Measurements from ENCODE around the gene NKAIN4.

Gene NKAIN4

DNA sequence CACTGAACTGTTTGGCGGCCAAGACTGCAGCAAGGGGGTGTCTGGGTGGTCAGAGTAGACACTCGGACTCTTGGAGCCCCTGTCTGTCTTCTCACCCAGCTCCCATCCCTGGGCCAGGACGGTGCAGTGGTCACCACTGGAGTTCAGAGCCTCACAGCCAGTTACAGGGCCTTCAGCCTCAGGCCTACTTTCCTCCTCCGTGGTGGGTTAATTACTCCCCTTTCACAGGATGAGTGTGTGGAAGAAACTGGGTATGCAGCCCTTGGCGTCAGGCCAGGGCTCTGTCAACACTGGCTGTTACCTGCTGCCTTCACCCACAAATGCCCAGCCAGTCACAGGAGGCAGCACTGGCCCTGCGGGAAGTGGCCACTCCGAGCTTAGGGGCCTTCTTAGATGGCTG lies 36.6 kb downstream of the NKAIN4 start:
- no peak for DNase-seq

DNA sequence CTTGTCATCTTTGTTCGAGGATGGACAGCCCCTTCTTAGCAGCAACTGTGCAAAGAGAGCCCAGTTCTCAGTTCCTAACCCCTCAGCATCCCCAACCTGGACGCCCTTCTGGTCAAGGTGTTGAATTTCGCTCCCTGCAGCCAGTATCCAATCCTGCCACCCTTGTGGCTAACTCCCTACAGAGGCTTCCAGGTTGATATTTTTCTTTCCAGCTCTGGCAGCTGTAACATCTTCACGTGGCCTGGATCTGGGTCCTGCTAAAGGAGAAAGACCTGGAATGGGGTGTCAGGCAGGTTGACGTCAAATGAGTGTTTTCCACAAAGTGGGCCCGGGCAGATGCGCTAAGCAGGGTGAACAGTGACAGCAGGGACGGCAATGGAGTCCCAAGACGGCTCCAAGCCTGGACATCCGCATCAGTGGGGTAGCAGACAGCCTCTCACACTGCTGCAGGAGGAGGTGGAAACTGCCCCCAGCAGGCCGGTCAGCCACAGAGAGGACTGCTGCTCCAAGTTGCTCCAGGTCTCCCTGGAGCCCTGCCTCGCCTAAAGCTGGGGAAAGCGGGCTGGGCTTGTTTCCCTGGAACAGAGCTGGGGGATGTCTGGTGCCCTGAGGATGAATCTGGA lies 37.3 kb downstream of the NKAIN4 start:
- DNase-seq: no peak

DNA sequence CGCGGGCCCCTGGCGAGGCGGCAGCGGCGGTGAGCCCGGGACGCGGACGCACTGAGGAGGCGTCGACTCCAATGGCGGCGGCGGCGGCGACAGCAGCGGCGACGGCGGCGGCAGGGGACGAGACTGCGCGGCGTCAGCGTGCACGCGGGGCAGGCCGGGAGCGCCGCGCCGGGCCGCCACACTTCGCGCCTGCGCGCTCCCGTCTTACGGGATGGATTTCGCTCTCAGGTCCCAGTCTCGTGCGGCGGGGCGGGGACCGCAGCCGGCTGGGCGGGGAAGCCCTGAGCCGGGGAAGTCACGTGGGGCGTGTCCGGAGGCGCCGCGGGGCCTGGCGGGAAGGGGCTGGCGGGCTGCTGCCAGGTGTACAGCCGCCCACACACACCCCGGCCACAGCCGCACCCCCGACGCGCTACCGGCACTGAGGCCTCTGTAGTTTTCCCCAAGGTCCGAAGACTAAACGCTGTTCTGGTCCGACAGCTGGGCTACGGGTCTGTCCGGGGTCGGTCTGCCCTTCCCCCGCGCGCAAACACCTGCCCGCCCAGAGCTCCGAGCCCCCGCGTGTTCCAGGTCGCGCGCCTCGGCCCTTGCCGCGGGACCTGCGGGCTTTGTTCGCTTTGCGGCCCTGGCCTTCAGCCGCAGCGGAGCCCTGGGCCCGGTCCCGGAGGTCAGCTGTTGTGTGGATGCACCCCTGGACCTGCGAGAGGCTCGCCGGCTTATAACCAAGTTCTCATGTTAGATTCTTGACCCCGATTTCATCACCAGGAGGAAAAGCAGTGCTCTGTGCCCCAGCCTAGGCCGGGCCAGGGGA lies 38.0 kb downstream of the NKAIN4 start, which contains the start of gene YTHDF1:
Gene YTHDF1 (minus strand): TSS at position 91 of the 808 bp plus-strand sequence. CDS start 239 bp downstream, outside the sequence.
- peak; percentile 93 for DNase-seq

DNA sequence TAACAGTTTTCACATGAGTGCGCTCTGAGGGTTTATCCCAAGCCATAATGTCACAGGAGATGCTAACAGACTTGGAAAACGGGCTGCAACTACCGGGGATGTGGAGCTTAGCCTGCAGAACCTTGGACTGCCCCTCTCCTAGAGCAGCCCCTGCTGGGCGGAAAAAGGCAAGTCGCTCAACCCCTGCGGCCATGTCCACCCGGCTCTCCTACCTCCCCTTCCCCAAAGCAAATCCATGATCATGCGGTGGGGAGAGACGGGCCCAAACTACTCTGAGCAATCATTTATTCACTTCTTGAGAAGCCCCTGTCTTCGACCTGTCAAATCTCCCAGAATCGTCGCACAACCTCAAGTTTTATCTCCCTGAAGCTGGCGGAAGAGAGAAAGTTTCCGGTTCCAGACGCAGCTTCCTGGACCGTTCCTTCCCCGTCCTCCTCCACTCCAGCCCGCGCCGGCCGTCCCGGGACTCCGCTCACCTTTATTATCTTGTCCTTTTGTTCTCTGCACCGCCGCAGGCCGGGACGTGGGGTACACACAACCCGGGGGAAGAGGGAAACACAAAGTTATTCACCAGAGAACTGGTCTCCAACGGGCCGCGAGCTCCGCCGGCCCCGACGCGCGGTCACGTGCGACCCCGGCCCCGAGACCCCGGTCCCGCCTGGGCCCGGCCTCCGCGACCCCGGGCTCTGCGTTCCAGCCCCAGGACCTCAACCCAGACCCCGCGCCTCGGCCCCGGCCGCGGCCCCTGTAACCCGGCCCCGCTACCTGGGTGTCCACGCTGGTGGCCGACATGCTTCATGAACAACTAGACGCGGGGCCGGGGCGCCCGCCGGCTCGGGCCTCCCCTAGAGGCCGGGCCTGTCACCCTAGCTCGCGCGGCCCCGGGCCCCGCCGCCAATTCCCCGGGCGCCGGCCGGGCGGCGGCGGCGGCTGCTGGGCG lies 38.9 kb downstream of the NKAIN4 start:
- no peak for DNase-seq

DNA sequence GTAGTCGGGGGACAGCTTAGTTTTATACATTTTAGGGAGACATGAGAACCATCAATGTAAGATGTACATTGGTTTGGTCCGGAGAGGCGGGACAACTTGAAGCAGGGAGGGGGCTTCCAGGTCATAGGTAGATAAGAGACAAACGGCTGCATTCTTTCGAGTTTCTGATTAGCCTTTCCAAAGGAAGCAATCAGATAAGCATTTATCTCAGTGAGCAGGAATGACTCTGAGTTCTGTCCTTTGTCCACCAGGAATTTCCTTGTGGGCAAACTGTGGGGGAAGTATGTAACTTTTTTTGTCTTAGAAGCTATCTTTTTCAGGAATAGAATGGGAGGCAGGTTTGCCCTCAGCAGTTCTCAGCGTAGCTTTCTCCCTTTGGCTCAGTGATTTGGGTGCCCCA lies 39.7 kb downstream of the NKAIN4 start:
- no peak for DNase-seq

DNA sequence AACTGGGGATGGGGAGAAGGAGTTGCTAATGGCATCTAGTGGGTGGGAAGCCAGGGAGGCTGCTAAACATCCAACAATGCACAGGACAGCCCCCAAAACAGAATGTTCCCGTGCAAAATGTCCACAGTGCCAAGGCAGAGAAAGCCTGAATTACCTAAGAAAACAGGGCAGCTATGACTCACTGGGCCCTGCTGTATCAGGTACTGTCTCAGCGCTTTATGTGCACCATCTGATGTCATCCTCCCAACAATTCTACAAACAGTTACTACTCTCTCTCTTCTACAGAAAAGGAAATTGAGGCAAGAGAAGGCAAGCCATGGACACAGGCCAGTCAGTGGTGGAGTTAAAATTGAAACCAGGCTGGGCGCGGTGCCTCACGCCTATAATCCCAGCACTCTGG lies 41.5 kb downstream of the NKAIN4 start:
- DNase-seq: no peak

DNA sequence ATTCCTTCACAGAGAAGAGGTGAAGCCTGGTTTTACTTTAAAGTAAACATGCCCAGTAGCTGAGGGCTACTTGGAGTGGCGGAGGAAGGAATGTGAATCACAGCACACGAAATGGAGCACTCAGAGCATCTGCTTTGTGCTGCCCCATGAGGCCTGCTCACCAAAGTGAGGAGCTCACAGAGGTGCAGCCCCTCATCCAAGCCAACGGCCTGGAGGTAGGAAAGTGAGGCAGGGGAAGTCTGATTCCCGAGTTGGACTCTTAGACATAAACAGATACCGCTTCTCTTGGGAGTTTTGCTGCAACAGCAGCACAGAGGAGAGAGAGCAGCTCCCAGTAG lies 41.9 kb downstream of the NKAIN4 start:
- no peak for DNase-seq

DNA sequence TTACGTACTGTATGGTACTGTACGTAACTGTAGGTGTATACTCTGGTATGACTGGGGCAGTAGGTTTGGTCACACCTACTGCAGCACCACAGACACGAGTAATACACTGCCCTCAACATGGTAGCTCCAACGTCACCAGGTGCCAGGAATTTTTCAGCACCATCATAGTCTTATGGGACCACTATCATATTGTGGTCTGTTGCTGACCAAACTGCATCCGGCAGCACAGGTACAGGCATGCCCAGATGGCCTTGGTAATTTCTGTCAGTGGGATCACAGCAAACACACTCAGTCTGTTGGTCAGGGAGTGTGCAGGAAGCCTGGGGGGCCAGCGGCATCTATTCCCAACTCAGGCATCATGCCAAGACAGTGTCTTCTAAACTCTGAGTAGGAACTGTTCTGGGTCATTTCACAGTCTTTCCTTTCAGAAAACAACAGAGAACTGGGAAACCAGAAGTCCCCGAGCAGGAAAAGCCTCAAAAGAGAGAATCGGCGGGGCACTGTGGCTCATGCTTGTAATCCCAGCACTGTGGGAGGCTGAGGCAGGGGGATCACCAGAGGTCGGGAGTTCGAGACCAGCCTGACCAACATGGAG lies 44.2 kb downstream of the NKAIN4 start:
- no peak for DNase-seq

DNA sequence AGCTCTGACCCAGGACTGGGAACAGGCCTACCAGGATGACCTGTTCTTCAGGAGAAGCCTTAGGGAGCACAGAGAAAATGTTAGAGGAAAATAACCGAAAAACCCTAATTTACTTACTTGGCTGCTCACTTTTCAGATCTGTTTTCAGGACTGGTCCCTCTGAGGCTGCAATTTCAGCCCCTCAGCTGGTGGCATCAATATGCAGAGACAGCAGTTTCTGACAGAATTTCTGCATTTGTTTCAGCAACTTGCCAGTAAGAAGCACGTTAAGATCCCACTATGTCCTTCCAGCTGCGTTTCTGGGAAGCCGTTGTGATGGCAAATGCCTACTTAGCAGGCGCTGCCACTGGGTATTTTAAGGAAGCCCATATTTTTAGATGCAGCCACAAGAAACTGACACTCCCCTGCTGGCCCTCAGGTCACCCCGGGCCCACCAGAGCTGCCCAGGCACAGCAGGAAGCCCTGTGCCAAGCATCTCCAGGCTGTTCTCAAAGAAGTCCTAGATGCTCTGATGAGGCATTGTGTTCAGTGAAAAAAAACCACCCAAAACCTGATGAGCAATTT lies 45.8 kb downstream of the NKAIN4 start:
- no peak for DNase-seq

DNA sequence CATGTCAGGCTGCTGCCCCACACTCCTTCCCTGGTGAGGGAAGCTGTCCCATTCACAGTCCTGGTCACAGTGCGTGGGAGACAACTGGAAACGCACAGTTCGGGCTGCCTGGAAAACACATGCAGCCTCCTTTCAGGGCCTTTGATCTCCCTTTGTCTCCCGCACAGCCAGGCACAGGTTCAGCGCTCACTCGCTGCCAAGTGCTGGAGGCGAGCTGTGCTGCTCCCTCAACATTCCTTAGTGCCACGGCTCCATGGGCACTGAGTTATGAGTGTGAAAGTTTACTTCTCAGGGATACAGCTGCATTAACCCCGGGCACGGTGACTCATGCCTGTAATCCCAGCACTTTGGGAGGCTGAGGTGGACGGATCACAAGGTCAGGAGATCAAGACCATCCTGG lies 47.4 kb downstream of the NKAIN4 start:
- DNase-seq: no peak

DNA sequence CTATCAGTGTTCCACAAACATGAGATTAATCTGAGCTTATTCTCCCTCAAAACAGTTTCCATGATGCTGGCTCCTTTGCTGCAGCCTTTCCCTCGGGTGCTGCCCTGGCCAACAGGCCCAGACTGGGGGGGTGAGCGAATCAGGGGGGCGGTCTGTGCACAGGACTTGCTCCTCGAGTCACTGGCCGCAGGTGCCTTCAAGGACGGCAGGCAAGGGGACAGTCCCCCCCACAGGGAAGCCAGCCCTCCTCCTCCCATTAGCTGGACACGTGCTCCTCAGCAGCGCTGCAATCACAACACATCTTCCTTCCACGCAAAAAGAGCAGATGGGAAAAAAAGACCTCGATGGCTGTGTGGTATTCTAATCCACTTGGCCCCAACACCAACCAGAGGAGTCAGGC lies 48.4 kb downstream of the NKAIN4 start:
- no peak for DNase-seq

DNA sequence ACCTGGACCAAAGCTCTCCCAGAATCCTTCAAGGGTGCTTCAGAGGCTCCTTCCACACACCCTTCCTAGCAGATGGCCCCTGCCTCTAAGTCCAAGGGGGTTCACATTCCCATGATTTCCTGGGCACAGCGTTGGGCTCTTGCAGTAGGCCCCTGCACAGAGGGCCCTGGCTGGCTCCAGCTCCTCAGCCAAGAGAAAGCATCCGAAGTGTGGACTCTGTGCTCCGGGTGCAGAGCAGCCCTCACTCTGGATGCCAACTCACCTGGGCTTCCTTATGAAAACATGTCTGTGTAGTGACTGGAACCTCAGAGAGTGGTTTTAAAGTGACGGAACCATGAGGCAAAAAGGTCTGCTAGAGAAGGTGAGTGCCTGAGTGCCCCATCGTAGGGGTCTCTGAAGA lies 49.9 kb downstream of the NKAIN4 start:
- no peak for DNase-seq

DNA sequence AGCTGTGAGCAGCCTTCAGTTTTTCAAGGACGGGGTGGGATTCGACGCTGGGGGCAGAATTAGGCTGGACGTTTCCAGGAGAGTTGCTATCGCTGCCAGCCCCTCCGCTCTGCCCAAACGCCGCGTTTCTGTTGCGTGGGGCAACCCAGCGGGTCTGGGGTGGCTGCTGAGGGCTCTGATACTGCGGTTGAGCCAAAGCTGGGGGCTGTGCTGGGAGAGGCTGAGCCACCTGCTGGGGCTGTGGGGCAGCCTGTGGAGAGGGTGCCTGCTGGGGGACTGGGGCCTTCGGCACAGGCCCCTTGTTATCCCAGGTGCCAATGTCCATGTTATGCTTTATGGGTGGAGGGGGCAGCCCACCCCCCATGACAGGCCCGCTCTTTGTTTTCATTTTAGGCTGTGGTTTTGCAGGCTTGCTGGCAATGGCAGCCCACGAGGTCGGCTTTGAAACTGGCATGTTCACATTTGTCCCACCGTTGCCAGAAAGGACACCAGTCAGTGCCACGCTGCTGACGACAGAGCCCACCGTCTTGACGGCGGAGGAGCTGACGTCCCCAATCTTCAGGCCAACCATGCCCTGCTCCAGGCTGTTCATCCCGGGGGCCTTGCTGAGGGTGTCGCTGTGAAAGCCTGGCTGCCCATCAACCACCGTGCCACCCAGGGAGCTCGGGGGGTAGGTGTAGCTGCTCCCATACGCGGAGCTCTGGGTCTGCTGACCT lies 51.3 kb downstream of the NKAIN4 start:
- no peak for DNase-seq

DNA sequence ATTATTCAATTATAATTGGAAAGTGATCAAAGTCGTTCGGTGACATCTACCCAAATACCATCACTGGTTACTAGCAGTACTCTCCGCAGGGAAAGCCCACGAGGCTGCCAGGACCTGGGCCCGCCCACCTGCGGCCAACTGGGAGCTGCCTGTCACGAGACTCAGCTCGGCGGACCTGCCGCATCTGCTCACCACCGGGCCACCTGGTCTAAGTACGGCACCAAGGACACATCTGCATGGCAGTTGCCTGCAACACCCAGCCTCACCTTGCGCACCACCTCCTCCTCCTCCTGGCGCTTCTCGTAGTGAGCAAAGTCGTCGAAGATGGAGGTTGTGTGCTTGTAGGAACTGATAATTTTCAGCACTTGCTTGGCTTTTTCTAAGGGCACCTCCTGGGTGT lies 52.2 kb downstream of the NKAIN4 start:
- DNase-seq: no peak

DNA sequence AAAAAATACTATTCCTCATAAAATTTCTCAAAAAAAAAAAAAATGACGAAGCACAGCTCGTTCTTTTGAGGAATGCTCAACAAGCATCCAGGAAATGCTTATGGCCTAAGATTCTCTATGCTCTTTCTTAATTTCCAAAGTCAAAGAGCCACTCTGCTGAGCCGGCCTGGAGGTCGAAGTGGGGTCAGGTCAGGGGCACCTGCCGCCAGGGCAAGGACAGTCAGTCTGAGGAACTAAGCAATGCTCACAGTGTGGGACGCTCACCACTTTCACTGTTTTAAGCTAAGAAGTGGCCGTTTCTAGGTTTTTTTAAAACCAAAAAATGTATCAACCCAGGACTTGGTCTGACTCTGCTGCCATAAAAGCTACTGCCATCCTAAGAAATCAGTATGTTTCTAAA lies 55.7 kb downstream of the NKAIN4 start:
- no peak for DNase-seq

DNA sequence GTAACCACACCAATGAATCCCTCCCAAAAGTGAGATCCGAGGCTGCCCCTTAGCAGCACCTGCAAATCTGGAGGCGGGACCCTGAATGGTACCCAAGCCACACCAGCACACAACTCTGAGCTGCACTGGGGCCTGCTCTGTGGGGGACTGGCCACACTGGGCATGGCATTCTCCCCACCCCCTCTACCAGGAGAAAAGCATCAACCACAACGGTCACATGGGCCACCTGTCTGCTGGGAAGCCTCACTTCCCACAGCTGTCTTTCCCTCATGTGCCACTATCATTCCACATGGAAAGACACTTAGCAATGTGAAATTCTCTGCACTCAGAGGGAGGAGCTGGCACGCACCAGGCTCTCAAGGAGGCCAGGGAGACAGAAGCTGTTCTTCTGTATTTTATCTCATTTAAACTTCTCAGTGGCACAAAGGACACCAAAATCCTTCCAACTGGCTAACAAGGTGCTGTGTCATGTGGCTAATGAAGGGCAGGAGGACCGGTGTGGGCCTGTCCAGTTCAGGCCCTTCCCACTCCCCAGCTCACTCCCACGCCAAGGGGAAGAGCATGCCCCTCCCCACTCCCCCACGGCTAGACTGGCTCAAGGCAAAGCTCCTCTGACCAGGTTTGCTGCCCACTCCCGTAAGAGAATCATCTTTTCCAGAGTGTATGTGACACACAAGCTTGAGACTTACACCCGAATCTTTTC lies 57.3 kb downstream of the NKAIN4 start:
- no peak for DNase-seq

DNA sequence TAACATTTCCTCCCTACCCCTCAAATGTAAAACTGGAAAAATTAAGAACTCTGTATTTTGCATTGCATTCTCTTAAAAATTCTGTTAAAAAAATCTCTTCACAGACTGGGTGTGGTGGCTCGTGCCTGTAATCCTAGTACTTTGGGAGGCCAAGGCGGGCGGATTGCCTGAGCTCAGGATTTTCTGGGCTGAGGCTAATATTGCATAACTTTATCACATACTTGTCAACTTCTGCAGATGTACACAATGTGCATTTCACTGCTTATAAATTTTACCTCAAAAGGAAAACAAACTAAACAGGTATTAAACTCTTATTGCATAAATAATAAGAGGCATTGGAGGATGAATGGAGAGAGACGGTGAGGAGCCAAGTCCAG lies 59.5 kb downstream of the NKAIN4 start:
- no peak for DNase-seq

DNA sequence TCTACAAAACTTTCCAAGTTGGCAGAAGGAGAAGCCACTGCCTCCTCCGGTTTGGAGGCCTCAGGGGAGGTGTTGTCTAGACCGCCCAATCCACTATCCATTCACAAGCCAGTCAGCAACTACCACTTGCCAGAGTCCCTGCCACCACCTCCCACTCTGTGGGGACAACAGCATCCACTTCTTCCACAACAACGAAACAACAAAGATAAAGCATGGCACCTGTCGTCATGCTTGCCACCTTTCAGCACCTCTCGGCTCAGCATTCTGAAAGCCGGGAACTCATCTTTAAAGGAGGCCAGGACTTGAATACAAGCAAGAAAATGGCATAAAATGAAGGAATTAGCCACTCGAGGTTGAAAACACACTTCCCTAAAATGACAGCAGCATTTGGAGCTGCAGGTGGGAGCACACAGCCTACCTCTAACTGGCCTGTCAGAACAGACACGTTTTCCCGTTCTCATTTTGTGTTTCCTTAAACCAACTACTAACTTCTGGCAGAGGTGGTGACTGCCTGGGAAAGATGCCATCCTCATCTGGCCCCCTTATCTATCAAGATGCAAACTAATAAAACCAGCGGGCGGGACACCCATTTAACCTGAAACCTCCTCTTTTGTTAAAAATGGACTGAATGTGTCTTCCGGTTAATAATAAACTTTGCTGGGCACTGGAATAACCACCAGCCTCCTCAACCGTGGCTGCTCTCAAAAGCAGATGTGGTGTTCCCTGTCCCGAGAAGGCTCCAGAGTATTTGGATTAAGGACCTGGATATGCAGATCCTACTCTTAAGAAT lies 60.1 kb downstream of the NKAIN4 start:
- no peak for DNase-seq

DNA sequence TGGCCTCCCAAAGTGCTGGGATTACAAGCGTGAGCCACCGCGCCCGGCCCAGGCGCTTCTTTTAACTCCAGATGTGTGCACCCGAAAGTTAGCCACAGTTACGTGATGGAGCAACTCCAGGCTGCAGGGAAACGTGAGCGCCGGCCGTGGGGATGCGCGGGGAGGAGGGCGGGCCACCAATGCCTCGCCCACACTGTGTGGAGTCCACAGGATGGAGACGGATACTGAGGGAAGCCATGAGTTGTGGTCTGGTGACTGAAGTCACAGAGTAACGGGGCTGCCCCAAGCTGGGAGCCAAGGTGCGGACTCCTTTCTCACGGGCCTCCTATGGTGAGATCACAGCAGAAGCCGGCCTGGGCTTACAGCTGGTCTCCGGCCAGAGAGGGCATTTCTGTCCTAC lies 61.5 kb downstream of the NKAIN4 start:
- DNase-seq: no peak

DNA sequence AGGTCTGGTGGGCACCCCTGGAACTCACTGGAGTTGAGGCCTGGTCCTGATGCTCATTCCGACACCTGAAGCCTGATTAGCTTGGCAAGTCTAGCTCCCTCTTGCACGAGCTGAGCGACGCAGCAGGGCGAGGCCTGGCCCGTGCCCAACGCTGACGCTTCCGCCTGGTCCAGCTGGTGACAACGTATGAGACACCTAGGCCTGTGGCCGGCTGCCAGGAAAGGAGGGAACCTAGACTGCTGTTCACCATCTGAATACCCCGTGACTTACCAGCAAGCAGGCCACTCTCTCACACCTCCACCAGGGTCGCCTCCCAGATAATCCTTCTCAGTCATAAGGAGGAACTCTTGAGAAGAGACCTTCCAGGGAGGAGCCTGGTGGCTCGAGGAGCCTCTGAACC lies 62.9 kb downstream of the NKAIN4 start:
- peak; percentile 74 for DNase-seq

DNA sequence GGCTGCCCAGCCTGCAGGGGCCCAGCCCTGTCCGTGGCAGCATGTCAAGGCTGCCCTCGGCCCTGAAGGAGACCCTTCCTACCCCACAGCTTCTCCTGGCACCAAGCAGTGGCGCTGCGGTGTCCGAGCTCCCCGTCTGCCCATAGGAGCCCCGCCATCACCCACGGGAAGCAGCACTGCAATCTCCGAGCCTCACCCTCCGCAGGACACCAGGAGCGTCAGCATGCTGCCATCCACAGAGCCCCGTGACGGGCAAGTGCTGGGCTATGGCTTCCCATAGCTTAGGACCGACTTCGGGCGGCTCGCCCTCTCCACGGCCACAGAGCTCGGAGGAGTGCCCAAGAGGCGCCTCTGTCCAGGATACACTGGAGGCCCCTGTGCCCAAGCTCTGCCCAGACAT lies 63.4 kb downstream of the NKAIN4 start:
- DNase-seq: no peak
